ENCODE measurements around the gene UBE2D2.
"Not testable (repeated sequence)": the region's sequence is repeated elsewhere in the genome, so short reads cannot be mapped to it uniquely, and the experiment has no call there.

The UBE2D2 gene

GRCh38 chr5:139549162-139549894 is 11.8 kb upstream of the UBE2D2 start:
- no peak for DNase-seq (ENCODE audit: low spot score)

GRCh38 chr5:139550051-139550872 is 10.9 kb upstream of the UBE2D2 start:
- not testable (repeated sequence) for DNase-seq (ENCODE audit: low spot score)

DNA sequence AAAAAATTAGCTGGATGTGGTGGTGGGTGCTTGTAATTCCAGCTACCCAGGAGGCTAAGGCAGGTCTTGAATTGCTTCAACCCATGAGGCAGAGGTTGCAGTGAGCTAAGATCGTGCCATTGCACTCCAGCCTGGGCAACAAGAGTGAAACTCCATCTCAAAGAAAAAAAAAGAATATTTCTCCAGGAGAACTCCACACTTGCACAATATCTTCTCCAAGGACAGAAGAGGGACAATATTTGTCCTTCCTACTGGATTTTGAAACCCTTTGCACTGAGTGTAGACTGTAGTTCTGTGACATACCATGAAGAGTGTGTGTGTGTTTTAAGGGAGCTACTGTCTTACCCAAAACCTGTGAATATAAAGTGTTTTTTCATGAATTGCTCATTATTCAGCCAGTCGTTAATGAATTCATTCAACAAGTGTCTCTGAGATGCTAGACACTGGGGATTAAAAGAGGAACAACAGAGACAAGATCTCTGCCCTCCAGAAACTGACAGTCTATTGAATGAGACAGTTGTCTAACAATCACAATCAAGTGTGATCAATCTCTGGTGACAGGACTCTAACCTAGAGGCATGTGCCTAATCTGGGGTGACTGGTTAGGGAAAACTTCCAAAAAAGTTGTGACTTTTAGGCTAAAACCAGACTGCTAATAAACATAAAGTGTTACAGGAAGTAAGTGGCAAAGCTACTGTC is 9.8 kb upstream of the UBE2D2 start:
- no peak for DNase-seq (ENCODE audit: low spot score)

DNA sequence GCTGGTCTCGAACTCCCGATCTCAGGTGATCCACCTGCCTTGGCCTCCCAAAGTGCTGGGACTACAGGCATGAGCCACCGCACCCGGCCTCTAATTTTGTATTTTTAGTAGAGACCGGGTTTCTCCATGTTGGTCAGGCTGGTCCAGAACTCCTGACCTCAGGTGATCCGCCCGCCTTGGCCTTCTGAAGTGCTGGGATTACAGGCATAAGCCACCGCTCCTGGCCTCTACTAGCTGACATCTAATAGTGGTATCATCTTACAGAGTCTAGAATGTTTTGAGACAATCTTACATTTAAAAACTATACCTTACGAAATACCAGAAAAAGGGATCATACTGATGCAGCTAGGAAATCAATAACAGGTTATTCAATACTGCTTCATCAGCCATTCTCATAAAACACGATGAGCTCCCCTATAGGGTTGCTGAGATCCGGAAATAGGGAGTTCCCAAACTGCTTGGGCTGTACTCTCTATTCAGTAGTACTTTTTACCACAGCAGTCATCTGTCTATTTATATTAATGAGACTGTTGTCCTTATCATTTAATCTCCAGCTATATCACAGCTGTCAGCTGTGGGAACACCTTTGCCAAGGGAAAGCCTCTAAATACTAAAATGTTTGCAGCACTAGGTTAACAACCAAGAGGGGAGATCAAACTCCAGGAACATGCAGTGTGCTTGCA is 8.1 kb upstream of the UBE2D2 start:
- no peak for DNase-seq (ENCODE audit: low spot score)

GRCh38 chr5:139554264-139554663 is 6.9 kb upstream of the UBE2D2 start:
- no peak for DNase-seq (ENCODE audit: low spot score)

- no peak for DNase-seq (ENCODE audit: low spot score)
These were observed 3.3 kb upstream of the UBE2D2 start for GRCh38 chr5:139557811-139558210.

- peak; percentile 21 for DNase-seq (ENCODE audit: low spot score)
These were observed 714 bp downstream of the UBE2D2 start for GRCh38 chr5:139561655-139562451.

GRCh38 chr5:139562847-139563246 is 1.7 kb downstream of the UBE2D2 start:
- no peak for DNase-seq (ENCODE audit: low spot score)

DNA sequence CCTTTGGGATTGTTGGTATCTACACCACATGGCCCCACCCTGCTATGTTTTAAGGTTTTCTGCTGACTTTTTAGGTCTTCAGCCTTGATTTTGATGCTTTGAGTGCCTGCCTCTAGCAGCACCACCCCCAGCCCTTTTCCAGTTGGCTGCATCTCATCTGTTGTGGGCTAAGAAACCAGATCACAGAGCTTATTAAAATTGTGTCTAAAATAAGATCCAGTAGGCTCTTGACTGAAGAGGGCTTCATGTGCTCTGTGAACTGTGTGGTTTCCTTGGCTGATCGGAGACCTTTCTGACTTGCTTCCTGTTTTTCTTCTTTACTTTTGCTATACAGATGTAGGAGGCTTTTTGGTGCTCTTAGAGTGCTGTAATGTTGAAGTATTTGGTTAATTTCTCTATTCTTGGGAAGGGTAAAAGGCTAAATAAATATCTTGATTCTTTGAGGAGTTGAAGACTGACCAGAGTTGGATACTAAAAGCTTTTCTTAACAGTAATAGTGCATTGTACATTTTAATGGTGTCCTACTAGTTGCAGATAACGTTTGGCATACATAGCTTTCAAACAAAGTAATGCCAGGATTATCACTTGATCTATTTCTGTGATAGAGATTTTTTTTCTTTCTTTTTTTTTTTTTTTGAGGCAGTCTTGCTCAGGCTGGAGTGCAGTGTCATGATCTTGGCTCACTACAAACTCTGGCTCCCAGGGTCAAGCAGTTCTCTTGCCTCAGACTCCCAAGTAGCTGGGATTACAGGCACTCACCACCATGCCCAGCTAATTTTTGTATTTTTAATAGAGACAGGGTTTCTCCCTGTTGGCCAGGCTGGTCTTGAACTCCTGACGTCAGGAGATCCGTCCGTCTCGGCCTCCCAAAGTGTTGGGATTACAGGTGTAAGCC is 4.5 kb downstream of the UBE2D2 start:
- DNase-seq (ENCODE audit: low spot score): peak; percentile 63

DNA sequence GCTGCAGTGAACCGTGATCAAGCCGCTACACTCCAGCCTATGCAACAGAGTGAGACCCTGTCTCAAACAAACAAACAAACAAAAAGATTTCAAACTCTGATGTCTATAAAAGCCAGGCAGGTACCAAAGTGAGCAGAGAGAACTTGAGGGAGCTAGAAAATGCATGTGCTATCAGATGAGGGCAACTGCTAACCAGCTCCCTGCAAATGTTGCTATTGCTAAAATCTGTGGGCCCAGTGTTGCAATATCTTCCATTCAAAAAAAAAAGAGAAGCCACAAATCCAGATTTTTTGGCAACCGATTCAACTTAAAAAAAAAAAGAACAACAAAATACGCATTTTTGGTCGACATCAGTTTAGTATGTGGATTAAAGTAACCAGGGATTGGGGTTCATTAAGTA is 5.5 kb downstream of the UBE2D2 start:
- no peak for DNase-seq (ENCODE audit: low spot score)

GRCh38 chr5:139569270-139569955 is 8.3 kb downstream of the UBE2D2 start:
- DNase-seq (ENCODE audit: low spot score): no peak

GRCh38 chr5:139571543-139571942 is 10.4 kb downstream of the UBE2D2 start:
- no peak for DNase-seq (ENCODE audit: low spot score)

DNA sequence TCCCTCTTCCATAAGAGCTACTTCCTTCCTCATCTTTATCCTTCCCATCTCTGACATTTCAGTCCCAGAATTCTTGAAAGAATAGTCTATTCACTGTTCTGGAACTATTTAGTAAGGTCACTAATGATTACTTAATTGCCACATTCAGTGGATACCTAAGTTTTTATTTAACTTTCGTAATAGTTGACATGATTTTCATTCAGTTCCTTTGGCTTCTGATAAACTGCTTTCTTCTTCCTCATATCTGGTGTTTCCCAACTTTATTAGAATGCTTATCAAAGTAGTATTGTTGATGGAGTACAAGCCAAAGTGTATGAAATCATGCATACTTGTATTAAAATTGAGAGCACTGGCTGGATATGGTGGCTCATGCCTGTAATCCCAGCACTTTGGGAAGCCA is 10.8 kb downstream of the UBE2D2 start:
- DNase-seq (ENCODE audit: low spot score): no peak

DNA sequence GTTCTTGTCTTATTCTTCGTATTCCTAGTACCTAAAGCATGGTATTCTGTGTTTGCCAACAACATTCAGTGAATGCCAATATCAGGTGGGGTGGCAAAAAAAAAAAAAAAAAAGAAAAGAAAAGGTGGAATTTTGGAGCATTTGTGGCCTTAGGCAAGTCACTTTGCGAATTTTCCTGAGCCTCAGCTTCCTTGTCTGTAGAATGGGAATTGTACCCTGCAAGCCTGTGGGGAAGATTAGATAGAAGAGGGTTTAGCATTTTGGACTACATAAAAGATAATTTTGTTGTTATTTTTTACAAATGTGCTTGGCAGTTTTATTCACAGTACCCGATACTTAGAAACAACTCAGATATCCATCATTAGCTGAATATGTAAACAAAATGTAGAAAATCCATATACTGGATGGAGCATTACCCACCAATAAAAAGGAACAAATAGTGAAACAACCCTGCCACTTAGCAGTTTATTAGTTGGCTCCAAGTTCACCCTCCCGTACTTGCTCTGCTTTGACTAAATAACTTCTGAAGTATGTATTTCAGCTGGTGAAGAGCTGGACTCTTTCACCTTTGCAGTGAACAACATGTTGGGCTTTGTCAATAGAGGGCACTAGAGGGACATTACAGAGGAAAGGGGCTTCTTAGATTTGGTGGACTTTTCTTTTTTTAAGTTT is 13.6 kb downstream of the UBE2D2 start:
- DNase-seq (ENCODE audit: low spot score): peak; percentile 62

GRCh38 chr5:139575313-139575646 is 14.1 kb downstream of the UBE2D2 start:
- DNase-seq (ENCODE audit: low spot score): no peak

DNA sequence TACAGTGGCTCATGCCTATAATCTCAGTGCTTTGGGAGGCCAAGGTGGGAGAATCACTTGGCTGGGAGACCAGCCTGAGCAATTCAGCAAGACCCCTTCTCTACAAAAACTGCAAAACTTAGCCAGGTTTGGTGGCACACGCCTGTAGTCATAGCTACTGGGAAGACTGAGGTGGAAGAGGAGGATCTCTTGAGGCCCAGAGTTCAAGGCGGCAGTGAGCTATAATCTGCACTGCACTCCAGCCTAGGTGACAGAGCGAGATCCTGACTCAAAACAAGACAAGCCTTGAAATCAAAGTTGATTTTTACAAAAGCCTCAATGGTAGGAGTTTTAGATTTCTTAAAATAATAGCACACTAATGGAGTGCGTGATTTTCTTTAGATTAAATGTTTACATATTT is 14.6 kb downstream of the UBE2D2 start:
- no peak for DNase-seq (ENCODE audit: low spot score)

- DNase-seq (ENCODE audit: low spot score): no peak
These were observed 16.7 kb downstream of the UBE2D2 start for GRCh38 chr5:139577689-139578290.

GRCh38 chr5:139578325-139578724 is 17.2 kb downstream of the UBE2D2 start:
- no peak for DNase-seq (ENCODE audit: low spot score)

DNA sequence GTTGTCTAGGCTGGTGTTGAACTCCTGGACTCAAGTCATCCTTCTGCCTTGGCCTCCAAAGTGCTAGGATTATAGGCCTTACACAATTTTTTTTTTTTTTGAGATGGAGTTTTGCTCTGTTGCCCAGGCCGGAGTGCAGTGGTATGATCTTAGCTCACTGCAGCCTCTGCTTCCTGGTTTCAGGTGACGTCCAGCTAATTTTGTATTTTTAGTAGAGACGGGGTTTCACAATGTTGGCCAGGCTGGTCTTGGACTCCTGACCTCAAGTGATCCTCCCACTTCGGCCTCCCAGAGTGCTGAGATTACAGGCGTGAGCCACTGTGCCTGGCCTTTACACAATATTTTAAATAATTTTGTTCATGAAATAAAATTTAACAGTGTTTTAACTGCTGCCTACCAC is 21.0 kb downstream of the UBE2D2 start:
- not testable (repeated sequence) for DNase-seq (ENCODE audit: low spot score)
